Measurements from ENCODE around the gene ST8SIA2.

DNA sequence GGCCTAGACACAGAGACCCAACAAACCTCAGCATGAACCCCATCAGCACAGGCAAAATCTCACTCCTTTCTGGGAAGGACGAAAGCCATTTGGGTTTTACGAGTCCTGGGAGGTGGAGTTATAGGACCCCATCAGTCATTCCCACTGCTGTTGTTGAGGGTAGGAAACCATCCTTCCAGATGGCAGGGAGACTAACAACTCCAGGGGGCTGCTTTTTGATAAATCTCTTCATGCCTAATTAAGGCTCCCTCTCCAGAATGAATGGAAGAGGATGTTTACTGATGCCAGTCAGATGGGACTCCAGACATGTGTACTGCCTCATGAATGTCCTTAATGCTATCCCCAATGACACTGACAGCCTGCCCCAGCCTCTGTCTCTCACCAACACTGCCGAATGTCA is 75.3 kb downstream of the ST8SIA2 start:
- no peak for TF ChIP-seq POLR2A (IDR thresholded peaks at IDR 0.05)
- no peak for TF ChIP-seq POLR2AphosphoS5 (IDR thresholded peaks at IDR 0.05)
- TF ChIP-seq, protein P1, sequence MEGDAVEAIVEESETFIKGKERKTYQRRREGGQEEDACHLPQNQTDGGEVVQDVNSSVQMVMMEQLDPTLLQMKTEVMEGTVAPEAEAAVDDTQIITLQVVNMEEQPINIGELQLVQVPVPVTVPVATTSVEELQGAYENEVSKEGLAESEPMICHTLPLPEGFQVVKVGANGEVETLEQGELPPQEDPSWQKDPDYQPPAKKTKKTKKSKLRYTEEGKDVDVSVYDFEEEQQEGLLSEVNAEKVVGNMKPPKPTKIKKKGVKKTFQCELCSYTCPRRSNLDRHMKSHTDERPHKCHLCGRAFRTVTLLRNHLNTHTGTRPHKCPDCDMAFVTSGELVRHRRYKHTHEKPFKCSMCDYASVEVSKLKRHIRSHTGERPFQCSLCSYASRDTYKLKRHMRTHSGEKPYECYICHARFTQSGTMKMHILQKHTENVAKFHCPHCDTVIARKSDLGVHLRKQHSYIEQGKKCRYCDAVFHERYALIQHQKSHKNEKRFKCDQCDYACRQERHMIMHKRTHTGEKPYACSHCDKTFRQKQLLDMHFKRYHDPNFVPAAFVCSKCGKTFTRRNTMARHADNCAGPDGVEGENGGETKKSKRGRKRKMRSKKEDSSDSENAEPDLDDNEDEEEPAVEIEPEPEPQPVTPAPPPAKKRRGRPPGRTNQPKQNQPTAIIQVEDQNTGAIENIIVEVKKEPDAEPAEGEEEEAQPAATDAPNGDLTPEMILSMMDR (IDR thresholded peaks at IDR 0.05) = no peak
- no peak for TF ChIP-seq EP300 (IDR thresholded peaks at IDR 0.05)

All from suprapubic skin (tissue), 4 donors.